Colon (tissue), 2 donors: Measurements from ENCODE around the gene DLX1.
"Not testable (repeated sequence)": the region's sequence is repeated elsewhere in the genome, so short reads cannot be mapped to it uniquely, and the experiment has no call there.

ENCODE experiments used
- FAIRE-seq: peaks from 2 replicates; lab custom pipeline; 2012; peaks lifted over from hg19 to GRCh38; lab: Jason Lieb, UNC
- donor health status: control.
- donor health status: control.

Gene DLX1

DNA sequence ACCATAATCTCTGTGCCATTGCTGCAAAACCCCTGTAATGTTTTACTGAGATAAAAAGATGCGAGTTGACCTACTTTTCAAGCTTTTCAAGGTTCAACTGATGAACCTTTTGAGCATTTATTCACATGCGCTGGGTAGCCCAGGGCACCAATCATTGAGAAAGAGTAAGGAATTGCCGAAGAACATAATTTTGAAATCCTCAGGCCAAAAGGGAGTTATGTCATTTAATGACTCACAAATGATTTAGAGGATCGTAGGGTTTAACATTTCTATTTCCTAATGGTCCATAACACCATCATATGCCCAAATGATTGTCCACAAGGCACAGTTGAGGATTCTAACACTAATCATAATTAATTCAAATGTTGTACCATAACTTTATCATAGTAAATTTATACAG lies 20.2 kb upstream of the DLX1 start:
- FAIRE-seq = no peak

DNA sequence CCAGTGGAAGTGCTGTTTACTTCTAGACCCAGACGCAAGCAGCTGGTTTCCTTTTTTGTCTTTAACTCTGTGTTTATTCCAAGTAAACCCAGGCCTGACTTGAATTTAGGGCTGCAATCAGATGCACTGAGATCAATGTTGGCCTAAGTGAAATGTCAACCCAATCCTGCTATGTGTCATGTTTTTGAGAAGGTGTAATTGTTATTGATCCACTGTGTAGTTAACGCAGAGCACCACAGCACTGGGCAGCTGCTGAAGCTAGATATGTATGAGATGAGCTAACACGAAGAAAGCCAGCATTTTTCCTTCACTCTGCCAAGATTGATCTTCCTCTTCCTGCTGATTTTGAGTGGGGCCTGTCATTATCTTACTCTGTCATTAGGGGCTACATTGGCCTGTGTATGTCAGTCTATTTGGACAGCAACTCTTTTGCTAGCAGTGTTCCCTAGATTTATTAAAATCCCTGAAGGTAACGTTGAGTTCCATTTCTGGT lies 18.9 kb upstream of the DLX1 start:
- FAIRE-seq = no peak

DNA sequence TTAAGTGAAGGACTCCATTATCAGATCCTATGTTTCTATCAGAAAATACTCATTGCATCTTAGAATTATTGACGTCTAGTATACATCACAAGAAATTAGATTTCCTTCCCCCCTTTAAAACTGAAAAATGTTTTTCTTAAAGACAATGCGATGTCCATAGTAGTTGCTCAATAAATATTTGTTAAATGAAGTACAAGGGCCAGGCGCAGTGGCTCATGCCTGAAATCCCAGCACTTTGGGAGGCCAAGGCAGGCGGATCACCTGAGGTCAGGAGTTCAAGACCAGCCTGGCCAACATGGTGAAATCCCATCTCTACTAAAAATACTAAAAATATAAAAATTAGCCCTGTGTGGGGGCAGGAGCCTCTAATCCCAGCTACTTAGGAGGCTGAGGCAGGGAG lies 17.4 kb upstream of the DLX1 start:
- not testable (repeated sequence) for FAIRE-seq

DNA sequence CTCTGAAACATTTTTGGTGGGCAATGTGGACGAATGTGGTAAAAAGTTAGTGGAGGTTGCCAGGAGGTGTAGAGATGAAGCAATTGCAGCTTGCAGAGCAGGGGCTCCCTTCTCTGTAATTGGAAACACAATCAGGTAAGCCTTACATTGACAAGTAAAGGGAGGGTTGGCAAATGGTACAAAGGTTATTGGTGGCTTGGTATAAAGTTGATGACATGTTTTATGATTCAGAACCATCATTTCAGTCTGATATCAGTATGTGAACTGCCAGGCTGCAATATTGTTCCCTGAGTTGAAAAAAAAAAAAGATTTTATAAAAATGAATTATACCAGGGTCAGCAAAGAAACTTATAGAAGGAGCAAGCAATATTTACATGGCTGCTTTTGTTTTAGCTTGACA lies 14.4 kb upstream of the DLX1 start:
- FAIRE-seq = no peak

DNA sequence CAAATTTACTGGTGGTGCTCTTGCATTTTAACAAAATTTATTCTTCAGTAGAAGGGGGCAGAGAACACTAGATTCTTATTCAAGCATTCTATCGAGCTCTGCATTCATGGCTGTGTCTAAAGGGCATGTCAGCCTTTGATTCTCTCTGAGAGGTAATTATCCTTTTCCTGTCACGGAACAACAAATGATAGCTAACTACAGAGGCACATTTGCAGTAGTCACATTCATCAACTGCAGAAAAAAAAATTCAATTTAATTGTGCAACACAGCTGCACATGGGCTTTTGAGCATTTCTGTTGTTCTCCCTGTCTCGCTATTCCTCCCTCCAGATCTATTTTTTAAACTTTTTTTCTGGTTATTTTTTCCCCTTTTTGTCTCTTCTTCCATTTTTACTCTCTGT lies 13.0 kb upstream of the DLX1 start:
- no peak for FAIRE-seq

DNA sequence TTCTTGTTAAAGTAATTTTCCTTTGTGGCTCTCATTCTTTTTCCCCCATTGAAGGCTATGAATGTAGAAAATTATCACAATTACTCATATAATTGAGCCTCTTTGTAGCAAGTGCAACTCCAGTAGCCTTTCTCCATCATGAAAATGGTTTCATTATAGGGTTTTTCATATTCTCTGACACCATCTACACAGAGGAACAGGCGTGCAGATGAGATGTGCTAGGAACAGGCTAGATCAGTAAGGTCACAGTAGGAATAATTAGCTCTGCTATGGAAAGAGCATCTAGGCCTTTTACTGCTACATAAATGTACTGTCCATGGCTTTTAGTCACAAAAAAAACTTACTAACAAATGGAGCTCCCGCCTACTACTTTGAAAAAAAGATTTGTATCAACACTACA lies 12.6 kb upstream of the DLX1 start:
- FAIRE-seq = no peak

DNA sequence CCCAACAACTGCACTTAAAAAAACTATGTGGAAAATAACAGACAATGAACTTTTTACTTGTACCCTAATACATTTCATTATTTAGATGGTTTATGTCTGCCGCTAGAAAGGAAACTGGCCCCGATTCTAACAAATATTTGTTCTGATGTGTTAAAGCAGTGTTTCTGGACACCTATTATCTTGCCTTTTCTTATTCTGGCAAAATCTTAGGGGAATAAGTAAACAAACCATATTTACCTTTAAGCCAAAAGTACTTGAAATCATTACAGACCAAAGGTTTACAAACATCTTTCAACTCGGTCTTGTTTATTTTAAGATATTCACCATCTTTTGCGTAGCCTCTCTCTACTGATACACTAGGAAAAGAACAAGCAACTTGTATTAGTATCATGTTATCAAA lies 11.8 kb upstream of the DLX1 start:
- no peak for FAIRE-seq

DNA sequence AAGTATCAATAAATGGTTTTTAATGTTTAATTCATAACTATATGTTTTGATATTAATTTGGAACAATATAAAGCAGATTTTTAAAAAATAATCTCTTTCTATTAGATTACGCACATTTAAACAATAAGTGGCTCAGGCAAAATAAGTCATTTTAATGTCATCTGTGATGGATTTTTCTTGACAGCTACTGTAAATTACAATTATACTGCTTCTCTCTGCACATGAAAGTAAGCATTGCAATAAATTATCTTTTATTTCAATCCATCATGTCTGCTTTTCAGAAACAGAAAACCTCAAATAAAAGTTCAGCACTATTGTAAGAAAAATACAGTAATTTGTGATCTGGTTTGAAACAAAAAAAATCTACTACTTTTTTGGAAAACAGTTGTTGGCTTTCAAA lies 11.1 kb upstream of the DLX1 start:
- FAIRE-seq = no peak

DNA sequence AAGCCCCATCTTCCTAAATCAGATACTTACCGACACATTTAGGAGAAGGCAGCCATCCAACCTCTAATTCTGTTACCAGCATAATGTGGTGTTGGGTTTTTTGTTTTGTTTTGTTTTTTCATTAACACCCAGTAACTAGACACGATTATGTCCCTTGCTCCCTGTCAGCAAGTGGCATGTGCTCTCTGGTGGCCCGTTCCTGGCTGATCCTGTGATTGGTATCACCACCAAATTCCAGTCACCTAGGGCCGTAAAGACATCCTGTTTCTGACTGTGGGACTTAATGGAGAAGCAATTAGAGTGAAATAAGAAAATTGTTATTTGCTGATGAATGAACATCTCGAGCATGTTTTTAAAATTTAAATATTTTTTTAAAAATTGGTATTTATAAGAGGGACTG lies 5.9 kb upstream of the DLX1 start:
- no peak for FAIRE-seq

DNA sequence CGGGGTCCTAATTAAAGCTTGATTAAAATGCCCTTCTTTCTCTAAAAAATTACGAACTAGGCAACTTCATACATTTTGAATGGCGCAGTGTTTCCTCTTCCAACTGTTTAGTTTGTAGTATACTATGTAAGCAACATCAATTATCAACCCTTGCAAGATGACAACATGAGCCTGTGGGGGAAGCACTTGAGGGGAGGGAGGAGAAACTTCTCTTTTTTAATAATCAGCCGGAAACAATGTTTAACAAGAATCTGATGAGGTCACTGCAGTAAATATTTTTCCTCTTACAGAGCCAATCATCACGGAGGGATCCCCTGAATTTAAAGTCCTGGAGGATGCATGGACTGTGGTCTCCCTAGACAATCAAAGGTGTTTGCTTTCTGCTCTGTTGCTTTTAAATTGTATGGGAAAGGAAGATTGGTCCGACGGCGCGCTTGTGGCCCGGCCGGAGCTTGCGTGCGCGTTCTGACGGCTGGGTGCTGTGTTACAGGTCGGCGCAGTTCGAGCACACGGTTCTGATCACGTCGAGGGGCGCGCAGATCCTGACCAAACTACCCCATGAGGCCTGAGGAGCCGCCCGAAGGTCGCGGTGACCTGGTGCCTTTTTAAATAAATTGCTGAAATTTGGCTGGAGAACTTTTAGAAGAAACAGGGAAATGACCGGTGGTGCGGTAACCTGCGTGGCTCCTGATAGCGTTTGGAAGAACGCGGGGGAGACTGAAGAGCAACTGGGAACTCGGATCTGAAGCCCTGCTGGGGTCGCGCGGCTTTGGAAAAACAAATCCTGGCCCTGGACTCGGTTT lies 5.3 kb upstream of the DLX1 start:
- FAIRE-seq = no peak

DNA sequence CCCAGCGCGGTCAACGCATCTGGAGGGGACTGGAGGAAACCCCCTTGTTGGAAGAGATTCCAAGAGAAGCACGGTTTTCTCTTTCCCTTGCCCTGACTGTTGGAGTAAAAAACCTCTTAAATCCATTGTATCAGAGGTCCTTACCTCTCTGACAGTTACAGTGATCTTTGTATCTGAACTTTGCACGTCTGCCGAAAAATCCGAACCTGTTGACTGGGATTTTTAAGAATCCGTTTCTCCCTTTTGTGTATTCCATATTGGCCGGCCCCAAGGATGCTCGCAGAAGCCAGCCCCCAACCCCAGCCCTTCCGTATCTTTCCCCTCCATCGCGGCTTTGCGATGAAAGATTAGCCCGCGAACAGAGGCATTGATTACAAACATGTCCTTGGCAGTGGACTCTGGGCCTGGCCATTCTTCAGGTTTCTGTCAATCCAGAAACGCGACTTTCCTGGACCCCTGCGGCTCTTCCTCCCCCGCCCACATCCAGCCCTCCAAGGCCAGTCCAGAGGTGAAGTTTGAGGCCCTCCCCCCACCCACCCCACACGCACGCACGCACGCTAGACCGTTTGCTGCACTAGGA lies 4.6 kb upstream of the DLX1 start:
- FAIRE-seq = no peak

DNA sequence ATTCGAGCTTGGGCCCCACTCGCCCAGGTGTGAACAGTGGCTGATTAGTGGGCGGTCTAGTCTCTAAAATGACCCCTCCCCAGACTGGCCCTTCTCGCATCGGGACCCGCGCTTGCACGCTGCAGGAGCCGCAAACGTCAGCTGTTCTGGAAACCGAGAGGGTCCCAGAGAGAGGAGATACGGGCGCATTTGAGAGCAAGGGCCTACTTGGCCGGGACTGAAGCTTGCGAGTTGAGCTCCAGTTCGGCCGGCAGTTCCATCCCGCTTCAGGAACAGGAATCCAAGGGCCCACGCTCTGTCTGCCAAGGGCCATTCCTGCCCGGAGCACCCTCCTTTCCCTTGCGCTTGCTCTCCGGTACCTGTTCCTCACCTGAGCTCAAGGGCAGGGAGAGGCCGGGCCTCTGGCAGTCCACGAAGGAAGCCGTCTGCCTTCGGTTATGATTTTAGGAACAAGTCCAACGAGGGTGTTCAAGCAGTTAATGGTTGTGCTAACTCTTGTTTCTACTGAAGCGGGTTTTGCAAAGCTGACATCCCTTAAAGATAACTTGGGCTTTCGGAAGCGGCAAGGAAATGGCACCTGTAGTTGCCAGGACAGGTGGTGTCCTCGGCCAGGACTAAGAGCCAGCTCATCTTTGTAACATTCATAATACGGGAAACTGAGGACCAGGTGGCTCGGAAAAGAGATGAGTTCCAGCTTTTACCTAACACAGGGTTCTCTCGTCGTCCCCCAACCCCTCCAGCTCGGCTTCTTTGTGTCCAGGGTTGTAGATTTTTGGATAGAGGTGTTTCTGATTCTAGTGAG lies 3.9 kb upstream of the DLX1 start:
- no peak for FAIRE-seq

DNA sequence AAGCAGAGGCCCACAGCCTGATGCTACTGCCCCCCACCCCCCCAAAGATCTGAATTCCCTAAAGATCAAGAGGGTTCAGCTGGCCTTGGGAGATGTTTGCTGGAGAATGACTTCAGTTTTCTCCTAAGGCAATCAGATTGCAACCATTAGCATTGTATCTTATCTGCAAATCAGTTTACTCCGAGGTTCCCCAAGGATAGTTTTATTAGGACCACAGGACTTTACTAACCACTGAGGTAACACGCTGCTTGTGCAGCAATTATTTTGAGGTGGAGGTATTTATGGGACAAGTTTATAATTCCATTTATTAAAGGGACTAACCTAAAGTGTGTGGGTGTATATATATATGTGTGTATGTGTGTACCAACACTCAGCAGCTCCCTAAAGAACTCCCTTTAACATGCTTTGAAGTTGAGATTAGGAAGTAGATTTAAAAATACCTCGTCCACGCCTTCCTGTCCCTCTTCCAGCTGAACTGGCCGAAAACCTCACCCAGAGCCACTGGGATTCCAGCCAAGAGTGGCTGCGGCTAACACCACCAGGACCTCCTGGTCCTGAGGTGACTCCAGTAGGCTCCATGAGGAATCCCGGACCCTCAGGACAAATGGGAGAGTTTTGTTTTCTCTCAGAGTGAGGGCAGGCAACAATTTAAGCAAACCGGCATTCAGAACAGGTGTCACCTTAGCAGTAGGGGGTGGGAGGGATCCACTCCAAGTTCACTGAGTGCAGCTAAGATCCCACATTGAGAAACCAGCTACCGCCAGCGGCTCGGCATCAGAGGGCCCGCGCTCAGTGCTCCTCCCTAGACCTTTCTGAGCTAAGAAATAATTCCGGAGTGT lies 3.0 kb upstream of the DLX1 start:
- FAIRE-seq = no peak

DNA sequence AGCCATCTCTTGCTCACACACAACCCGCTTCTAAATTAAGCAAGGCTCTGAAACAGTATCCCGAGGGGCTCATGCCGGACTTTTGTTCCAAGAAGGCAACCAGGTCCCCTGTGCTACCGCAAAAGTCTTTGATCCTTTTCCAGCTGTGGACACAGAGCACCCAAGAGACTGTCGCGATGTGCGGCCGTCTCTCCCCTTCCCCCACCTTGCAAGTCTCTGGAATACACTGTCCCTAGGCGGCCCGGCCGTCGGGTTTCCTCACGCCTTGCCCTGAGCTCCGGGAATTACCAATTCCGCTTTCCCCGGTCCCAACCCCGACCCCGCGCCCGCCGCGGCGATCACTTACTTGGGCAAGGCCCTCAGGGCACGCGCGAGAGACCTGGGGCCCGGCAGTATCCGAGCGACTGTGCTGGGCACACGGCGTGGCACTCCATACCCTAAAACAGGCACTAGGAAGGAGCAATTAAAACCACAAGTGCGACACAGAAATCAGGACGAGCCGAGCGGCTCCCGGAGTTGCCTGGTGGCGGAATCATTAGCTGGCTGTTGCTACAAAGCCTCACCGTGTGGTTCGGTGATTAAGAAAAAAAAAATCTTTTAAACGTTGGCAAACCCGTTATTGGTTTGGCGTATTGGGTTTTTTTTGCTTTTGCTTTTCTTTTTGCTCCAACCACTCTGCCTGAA lies 2.2 kb upstream of the DLX1 start:
- FAIRE-seq = no peak

DNA sequence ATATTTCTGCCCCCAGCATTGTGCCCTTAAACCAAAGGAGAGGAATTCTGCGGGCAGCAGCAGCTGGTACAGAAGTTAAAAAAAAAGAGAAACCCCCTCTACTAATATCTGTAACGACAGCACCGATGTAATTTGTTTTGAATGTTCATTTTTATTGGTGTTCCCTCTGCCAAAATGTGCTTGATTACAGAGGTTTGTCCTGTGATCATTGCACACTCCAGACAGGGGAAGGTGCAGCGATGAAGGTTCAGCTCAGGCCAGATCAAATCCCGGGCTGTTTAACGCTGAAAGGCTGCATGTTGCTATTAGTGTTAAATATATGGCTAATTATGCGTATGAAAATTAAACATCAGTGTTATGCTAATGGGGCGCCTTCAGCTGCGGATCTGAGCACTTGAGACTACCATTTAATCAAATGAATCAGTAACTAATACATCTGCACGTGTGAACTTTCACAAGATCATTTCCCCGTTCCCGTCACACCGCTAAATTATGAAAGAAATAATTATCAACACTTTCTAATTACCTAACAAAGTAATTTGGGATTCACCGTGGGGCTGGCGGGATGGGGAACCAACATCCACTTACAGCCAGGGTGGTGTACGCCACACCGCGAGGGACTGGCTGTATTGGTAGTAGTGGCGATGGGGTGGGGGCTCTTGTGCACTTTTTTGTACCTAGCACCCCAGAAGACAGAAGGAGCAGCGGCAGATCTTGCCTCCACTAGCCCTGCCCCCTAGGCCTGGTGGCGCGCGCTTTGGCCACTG lies 1.5 kb upstream of the DLX1 start:
- no peak for FAIRE-seq

DNA sequence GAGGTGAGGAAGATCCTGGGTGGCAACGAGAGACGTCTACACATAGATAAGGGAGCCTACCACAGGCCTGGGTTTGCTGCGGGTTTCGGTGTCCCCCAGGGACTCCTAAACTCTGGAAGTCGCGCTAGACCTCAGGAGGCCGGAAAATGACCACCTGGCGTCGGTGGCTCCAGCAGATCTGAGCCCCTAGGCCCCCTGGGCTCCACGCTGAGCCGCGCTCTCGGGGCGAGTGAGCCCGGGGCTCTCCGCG lies 987 bp upstream of the DLX1 start:
- FAIRE-seq = no peak

DNA sequence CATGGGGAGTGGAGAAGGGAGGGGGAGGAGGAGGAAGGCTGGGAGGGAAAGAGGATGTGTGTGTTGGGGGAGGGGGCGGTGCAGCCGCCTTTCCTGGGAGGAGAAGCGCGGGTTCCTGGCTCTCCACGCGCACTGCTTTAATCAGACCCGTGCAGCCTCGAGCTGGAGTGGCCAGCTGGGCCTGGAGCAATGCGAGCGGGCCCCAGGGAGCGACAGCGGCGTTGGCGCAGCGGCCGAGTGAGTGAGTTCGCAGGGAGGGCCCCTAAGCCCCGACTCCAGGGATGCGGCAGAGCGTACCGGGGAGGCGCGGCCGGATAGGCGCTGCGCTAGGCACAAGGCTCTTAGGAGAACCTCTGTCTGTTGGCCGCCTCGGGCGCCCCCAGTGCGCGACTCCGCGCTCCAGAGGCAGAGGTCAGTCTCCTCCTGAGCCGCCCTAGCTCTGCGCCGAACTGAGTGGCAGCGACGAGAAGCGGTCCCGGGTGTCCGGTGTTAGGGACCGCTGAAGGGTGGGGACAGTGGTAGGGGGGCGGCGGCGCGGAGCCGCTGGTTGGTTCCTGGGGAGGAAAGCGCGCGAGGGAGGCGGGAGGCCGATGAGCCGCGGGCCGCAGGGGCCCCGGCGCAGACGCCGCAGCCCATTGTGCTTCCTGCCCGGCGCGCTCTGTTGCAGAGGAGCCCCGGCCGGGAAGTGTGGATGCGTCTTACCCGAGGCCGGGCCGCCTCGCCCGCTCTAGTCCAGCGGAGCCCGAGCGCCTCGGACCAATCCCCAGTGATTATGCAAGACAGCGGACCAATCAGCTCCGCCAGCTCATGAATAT lies 455 bp upstream of the DLX1 start:
- no peak for FAIRE-seq

DNA sequence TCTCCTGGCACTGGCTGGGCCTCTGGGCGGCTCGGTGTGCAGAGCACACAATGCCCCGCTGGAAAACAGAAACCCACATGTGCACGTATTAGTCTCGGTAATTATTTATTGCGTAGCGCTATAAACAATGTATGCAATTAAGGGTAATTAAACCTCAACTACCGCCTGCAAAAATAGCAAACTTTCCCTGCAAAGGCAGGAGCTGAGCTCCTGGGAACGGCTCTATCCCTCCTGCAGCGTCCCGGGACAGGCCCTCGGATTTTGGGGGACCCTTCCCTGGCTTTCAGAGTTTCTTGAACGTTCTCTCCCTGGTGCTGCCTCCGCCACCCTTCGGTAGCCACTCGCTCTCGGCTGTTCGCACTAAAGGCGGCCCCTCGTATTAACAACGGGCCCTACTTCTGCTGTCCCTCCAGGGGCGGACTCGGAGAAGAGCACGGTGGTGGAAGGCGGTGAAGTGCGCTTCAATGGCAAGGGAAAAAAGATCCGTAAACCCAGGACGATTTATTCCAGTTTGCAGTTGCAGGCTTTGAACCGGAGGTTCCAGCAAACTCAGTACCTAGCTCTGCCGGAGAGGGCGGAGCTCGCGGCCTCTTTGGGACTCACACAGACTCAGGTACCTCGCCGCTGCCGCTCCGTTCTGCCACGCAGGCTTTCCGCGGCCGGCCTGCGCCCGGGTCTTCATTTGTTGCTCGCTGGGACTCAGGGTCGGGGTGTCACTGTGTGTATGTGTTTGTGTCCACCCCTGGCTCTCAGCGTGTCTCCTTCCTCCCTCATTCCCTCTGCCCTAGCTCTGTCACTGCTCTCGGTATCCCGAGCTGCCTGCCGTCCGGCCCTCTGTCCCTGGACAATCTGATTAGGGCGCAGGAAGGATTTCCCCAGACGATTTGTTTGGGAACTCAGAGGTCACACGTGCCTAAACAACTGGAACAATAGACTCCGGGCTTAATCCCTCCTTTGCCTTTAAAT lies 1.2 kb downstream of the DLX1 start:
- no peak for FAIRE-seq

DNA sequence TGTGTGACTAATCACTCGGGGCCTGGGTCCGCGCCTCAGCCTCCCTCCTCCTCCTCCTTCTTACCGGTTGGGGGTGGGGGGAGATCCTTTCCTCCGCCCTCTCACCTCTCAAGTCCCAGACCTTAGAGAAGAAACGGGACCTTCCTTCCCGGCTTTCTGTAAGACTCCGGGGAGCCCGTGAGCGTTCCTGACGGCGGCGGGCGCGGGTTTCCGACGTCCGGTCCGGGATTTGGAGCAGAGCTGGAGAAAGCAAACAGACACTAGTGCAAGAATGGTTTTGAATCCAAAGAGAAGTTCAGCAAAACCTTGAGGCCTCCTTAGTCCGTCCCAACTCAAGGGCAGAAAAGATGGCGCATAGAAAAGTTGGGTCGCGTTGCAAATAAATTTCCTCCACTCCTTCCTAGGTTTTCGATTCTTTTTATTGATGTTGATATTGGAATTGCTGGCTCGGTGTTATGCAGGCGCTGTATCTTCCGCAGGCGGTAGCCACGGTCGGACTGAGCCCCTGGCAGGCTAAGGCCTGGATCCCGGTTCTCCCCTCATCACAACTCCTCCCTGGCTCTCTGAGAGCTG lies 2.0 kb downstream of the DLX1 start:
- FAIRE-seq = no peak
